ENCODE measurements around the gene SALL1. TPM values are rescaled to one million over a fixed set of nuclear protein-coding genes. Genes with fewer than 3 reads are reported as not detected.

SALL1 gene
- total and polyA plus RNA-seq, 2 of the 8 experiments (the other 6 are each of a cell fraction or from before 2014, with no cell fraction given) = 33.7 to 56.8 TPM

DNA sequence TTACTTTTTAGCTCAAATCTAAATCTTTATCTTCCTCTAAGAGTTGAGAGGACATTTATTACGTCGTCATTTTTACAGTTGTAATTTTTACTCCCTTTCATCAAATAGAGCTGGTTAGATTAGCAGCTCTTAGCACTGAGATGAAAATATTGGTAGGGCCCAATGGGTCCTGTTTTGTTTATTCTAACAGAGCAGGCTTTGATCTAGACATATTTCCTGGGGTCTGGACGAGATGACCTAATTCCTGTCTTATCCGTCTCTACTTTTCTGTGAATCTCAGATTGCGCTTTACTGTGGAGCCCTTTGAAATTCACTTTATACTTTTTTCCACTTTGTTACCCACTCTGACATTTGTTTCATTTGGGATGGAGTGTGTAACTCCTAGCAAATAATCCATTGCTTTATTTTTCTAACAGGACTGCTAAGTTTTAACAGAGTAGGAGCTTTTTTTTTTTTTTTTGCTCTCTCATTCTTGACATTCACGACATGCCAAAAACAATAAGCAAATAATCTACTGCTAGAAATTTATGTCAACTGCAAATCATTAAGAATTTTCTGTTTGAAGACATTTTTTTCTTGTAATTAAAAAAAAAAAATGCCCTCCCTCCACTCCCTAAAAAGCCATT is 18.5 kb downstream of the SALL1 start:
- no peak for DNase-seq (ENCODE audit: low read depth in 1 of 2, low spot score in 2 of 2)
- Histone ChIP-seq H2AFZ (ENCODE audit: low read length) (no peak overlapping the region), H2BK5ac (ENCODE audit: low read depth, low read length) (no peak overlapping the region), H2BK15ac (ENCODE audit: low read length) (no peak overlapping the region), H3K23ac (ENCODE audit: insufficient read length) (no peak overlapping the region), H4K5ac (ENCODE audit: insufficient read length, low read depth, low read length) (no peak overlapping the region), H4K8ac (ENCODE audit: extremely low read depth, insufficient read depth, low read length) (no peak overlapping the region), H3K9ac (replicated peaks in 1 of 4; ENCODE audit: extremely low read depth in 1 of 4, low read depth in 3 of 4, low read length in 3 of 4) (no peak overlapping the region), H3K79me2 (ENCODE audit: control insufficient read depth in 1 of 2, insufficient read depth in 2 of 2, low read length in 2 of 2) (peaks cover 0 to 6% of the 10 kb centered on the region in 2 experiments; a peak in 1 of 4 replicates), H2BK12ac (ENCODE audit: low read depth, low read length) (no peak overlapping the region), H3K4me3 (ENCODE audit: extremely low read depth in 1 of 4, insufficient read depth in 2 of 4, low read depth in 3 of 4, low read length in 4 of 4) (peak overlapping the region in 1 of 4 experiments; percentile 37; a peak in 1 of 8 replicates), H3K4me1 (replicated peaks in 1 of 4; ENCODE audit: control insufficient read depth in 3 of 4, insufficient read depth in 4 of 4, low read length in 3 of 4) (peaks cover 1 to 5% (median 3%) of the 10 kb centered on the region in 4 experiments; a peak in 5 of 7 replicates), H4K91ac (replicated peaks; ENCODE audit: insufficient read length, low read length) (no peak overlapping the region), H2BK120ac (replicated peaks; ENCODE audit: low read depth, low read length) (no peak overlapping the region), H3K14ac (ENCODE audit: insufficient read length) (no peak overlapping the region), H3K79me1 (ENCODE audit: low read depth, low read length) (peaks cover 3% of the 10 kb centered on the region; the same call in 1 of the 2 replicates), H3K27me3 (replicated peaks in 1 of 4; ENCODE audit: control insufficient read depth in 3 of 4, extremely low read depth in 1 of 4, insufficient read depth in 3 of 4, low read length in 3 of 4) (no peaks in the 10 kb centered on the region), H4K20me1 (replicated peaks in 1 of 2; ENCODE audit: control insufficient read depth in 1 of 2, insufficient read depth in 2 of 2, low read length in 2 of 2) (peaks cover 0 to 1% of the 10 kb centered on the region in 2 experiments), H3K36me3 (ENCODE audit: control insufficient read depth in 2 of 4, insufficient read depth in 4 of 4, low read length in 3 of 4) (peaks cover 3 to 24% (median 5%) of the 10 kb centered on the region in 4 experiments; a peak in 5 of 8 replicates), H3K4me2 (ENCODE audit: insufficient read depth in 1 of 2, low read depth in 2 of 2, low read length in 2 of 2) (peak overlapping the region; percentile 43 to 77; a peak in 3 of 4 replicates), H3K9me3 (ENCODE audit: insufficient read depth in 2 of 2, low read depth in 1 of 2, low read length in 1 of 2) (no peaks in the 10 kb centered on the region), H3K18ac (ENCODE audit: extremely low read depth, low read length) (no peak overlapping the region), H3K56ac (replicated peaks; ENCODE audit: insufficient read length, low read depth, low read length) (no peak overlapping the region), H3K27ac (ENCODE audit: low read depth, low read length) (no peak overlapping the region), H3K23me2 (ENCODE audit: low read depth, low read length) (peaks cover 11% of the 10 kb centered on the region), H2BK20ac (ENCODE audit: low read length) (no peak overlapping the region), H2AK5ac (ENCODE audit: low read depth, low read length) (no peak overlapping the region), H3K4ac (replicated peaks; ENCODE audit: insufficient read length, low read depth, low read length) (no peak overlapping the region)
- 58% methylated on average over 6 of the region's 6 CpGs; no CpG with 5 or more reads in 1 of the 2 experiments for WGBS, 2 experiments (ENCODE audit: extremely low coverage in 1 of 2, insufficient coverage in 1 of 2, insufficient read length in 1 of 2, insufficient replicate concordance in 2 of 2, low coverage in 1 of 2, low lambda C conversion rate in 2 of 2, missing lambda C conversion rate in 1 of 2)
- FAIRE-seq = no peak
- ChIA-PET CTCF (ENCODE audit: partially characterized antibody) (interaction anchor here (0.7 to 1.9 kb wide), 4 partner anchors 7 to 232 kb away, joined by 3 to 5 read pairs (median 4); no protein-coding TSS in a partner anchor), POLR2A (ENCODE audit: partially characterized antibody) (interaction anchor here (1.0 to 4.9 kb wide), 5 partner anchors 17 to 49 kb away, joined by 3 to 28 read pairs (median 3); partner anchors contain the start of gene SALL1)
- TF ChIP-seq KDM4A (IDR thresholded peaks at IDR 0.05; ENCODE audit: low read depth, low read length, severe bottlenecking) (no peak), SIRT6 (IDR thresholded peaks at IDR 0.05; ENCODE audit: low read length) (no peak), CREB1 (IDR thresholded peaks at IDR 0.05) (no peak), CTCF (IDR thresholded peaks at IDR 0.05; ENCODE audit: control extremely low read depth in 1 of 3, insufficient read depth in 1 of 3, low read depth in 1 of 3, low read length in 3 of 3) (no peak), POLR2A (IDR thresholded peaks at IDR 0.05; ENCODE audit: control extremely low read depth in 1 of 2, low read depth in 2 of 2, low read length in 2 of 2) (no peak), NRF1 (IDR thresholded peaks at IDR 0.05; ENCODE audit: low read depth, low read length) (no peak), CBX5 (IDR thresholded peaks at IDR 0.05; ENCODE audit: low read depth, low read length) (no peak), TBP (IDR thresholded peaks at IDR 0.05; ENCODE audit: low read depth, low read length) (no peak), EP300 (IDR thresholded peaks at IDR 0.05; ENCODE audit: borderline replicate concordance in 1 of 2, low read depth in 2 of 2, low read length in 2 of 2) (no peak), CHD2 (IDR thresholded peaks at IDR 0.05; ENCODE audit: low read length) (no peak)

Data from H1 (cell line).